Upper lobe of right lung (tissue), 1 donor: ENCODE data around the gene CEP76. TPM values are rescaled to one million over a fixed set of nuclear protein-coding genes. Genes with fewer than 3 reads are reported as not detected.
A peak's percentile ranks its signal among the peaks of the same experiment; 100 is the strongest.

Source experiments
- ATAC-seq: fragments of 200-7000 bp; cut with Tn5 transposase; one replicate; pipeline ENCODE4 v1.9.1; 2020; ENCODE audit warnings: mild to moderate bottlenecking, moderate library complexity
- DNase-seq: peaks from one replicate; pipeline ENCODE4 v3.0.0-alpha.2; 2020
- H3K27ac ChIP-seq: fragments of 200-600 bp; one replicate; pipeline ENCODE4 v1.8.0; 2022
- H3K27me3 ChIP-seq: fragments of 200-600 bp; one replicate; pipeline ENCODE4 v1.8.0; 2022; ENCODE audit warnings: mild to moderate bottlenecking
- H3K36me3 ChIP-seq: fragments of 200-600 bp; one replicate; pipeline ENCODE4 v1.8.0; 2022
- H3K4me1 ChIP-seq: fragments of 200-600 bp; one replicate; pipeline ENCODE4 v1.8.0; 2022
- H3K4me3 ChIP-seq: fragments of 200-600 bp; one replicate; pipeline ENCODE4 v1.8.0; 2022; ENCODE audit warnings: mild to moderate bottlenecking
- H3K9me3 ChIP-seq: fragments of 200-600 bp; one replicate; pipeline ENCODE4 v1.8.0; 2022
- CTCF ChIP-seq: fragments of 200-600 bp; IDR thresholded peaks from one replicate; pipeline ENCODE4 v1.8.0; 2022; ENCODE audit warnings: antibody characterized with exemption
- intact Hi-C: fragments of 100-400 bp; cut with DNase I; formaldehyde crosslinking; loops from one replicate; pipeline ENCODE4 v1.11.0; 2022
- total RNA-seq: library from RNA; stranded (reverse); fragmentation: NEBNext Ultra II Directional; extraction: Animal tissue kit (Norgen Biotek cat#: 25700); gene quantifications from one replicate; pipeline ENCODE4 v1.2.1, GENCODE V29; 2021
- donor health status: DM: no; HTN: yes; CAD: no; lungs with severe emphysema.

Gene CEP76
- total RNA-seq, 1 donor from 2014 or later: 5.6 TPM

GRCh38 chr18:12722731-12723130 is 20.2 kb upstream of the CEP76 start:
- Histone ChIP-seq H3K4me3 (no peak overlapping the region), H3K27me3 (no peaks in the 10 kb centered on the region), H3K4me1 (no peaks in the 10 kb centered on the region), H3K9me3 (no peaks in the 10 kb centered on the region), H3K27ac (no peak overlapping the region), H3K36me3 (peaks cover 87% of the 10 kb centered on the region)
- DNase-seq (no peak), ATAC-seq (no peak)
- intact Hi-C loops: no loop called here
- no peak for TF ChIP-seq CTCF

DNA sequence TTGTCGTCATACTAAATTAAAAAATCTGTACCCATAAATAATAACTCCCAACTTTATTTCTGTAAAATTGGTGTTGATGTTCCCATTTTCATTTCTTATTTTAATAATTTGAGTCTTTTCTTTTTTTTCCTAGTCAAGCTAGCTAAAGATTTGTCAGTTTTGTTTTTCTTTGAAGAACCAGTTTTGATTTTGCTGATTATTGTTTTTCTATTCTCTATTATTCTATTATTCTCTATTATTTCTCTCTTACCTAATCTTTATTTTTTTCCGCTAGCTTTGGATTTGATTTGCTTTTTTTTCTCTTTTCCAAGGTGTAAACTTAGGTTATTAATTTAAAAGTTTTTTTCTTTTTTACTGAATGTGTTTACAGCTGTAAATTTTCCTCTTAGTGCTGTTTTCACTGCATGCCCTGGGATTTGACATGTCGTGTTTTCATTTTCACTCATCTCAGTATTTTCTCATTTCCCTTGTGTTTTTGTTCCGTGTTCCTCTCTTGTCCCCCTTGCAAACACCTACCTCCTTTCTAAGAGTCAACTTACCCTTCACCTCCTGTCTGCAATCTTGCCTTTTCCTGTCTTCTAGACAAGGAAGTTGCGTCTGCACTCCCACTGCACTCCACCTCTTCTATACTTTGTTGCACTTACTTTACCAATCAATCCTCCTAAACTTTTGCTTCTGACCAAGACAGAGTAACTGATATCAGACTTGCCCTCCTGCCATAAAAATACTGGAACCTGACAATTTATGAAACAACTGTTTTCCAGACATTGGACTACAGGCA is 19.2 kb upstream of the CEP76 start:
- no peak overlapping the region for H3K4me3 ChIP-seq
- DNase-seq: no peak
- no peak overlapping the region for H3K27ac ChIP-seq
- ATAC-seq: peak; percentile 84
- no peaks in the 10 kb centered on the region for H3K9me3 ChIP-seq
- H3K4me1 ChIP-seq: no peaks in the 10 kb centered on the region
- no peak for TF ChIP-seq CTCF
- H3K36me3 ChIP-seq: peaks cover 91% of the 10 kb centered on the region
- intact Hi-C loops: no loop called here
- H3K27me3 ChIP-seq: no peaks in the 10 kb centered on the region

DNA sequence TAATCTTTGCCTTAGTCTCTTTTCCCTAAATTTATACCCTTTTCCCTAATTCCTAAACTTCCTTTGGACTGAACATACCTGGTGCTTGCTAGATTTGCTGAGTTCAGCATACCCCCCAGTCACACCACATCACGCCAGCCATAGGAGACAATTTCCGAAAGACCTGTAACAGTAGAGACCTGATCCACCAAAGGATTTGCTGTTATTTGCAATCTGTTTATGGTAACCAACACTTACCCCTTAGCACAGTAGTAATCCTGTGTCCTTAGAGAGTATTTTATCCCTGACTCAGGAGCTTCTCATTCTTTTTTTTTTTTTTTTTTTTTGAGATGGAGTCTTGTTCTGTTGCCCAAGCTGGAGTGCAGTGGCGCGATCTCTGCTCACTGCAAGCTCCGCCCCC is 8.9 kb upstream of the CEP76 start:
- no peaks in the 10 kb centered on the region for H3K9me3 ChIP-seq
- ATAC-seq: no peak

GRCh38 chr18:12703664-12704063 is 1.1 kb upstream of the CEP76 start:
- intact Hi-C loops: no loop called here

More for the DNA sequence above, 8.9 kb upstream of the CEP76 start:
- Histone ChIP-seq H3K27me3 (no peaks in the 10 kb centered on the region), H3K4me1 (no peaks in the 10 kb centered on the region), H3K4me3 (no peak overlapping the region), H3K36me3 (peaks cover 98% of the 10 kb centered on the region), H3K27ac (no peak overlapping the region)
- intact Hi-C loops: no loop called here
- no peak for TF ChIP-seq CTCF
- DNase-seq: no peak

GRCh38 chr18:12703096-12703567 is 609 bp upstream of the CEP76 start:
- Histone ChIP-seq H3K36me3 (peaks cover 41% of the 10 kb centered on the region), H3K9me3 (no peaks in the 10 kb centered on the region), H3K4me1 (peaks cover 32% of the 10 kb centered on the region), H3K27me3 (no peaks in the 10 kb centered on the region), H3K27ac (peak overlapping the region; percentile 98), H3K4me3 (peak overlapping the region; percentile 81)
- ATAC-seq: no peak
- intact Hi-C loops: no loop called here
- TF ChIP-seq CTCF: peak; percentile 6
- DNase-seq: no peak

More at GRCh38 chr18:12703664-12704063, 1.1 kb upstream of the CEP76 start:
- ATAC-seq (no peak), DNase-seq (no peak)
- H3K4me1 ChIP-seq: peaks cover 32% of the 10 kb centered on the region
- H3K4me3 ChIP-seq: peak overlapping the region; percentile 81
- H3K27ac ChIP-seq: peak overlapping the region; percentile 98
- H3K9me3 ChIP-seq: no peaks in the 10 kb centered on the region
- H3K27me3 ChIP-seq: no peaks in the 10 kb centered on the region
- no peak for TF ChIP-seq CTCF
- H3K36me3 ChIP-seq: peaks cover 41% of the 10 kb centered on the region
